ENCODE measurements around the gene CARF.
A peak's percentile ranks its signal among the peaks of the same experiment; 100 is the strongest.

Gene CARF

DNA sequence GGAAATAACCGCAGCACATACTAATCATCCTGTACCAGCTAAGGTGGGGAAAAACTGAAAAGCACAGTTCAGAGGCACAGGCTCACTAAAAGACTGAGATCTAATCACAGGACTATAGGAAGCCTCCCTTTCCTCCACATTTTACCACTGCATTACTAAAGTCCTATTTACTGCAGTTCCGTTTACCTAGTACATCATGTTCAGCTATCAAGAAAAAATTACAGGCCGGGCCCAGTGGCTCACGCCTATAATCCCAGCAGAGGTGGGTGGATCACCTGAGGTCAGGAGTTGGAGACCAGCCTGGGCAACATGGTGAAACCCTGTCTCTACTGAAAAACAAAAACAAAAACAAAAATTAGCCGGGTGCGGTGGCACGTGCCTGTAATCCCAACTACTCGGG is 91.6 kb downstream of the CARF start:
- H3K36me3 ChIP-seq (ENCODE audit: control insufficient read depth, insufficient read depth, low read length) = no peaks in the 10 kb centered on the region
- no peaks in the 10 kb centered on the region for H3K27me3 ChIP-seq (replicated peaks; ENCODE audit: control insufficient read depth, insufficient read depth, low read length)
- no peak overlapping the region for H3K4me3 ChIP-seq (replicated peaks; ENCODE audit: low read depth, low read length)
- DNase-seq (ENCODE audit: extremely low read depth, insufficient read length) = no peak
- no peak for TF ChIP-seq CTCF (IDR thresholded peaks at IDR 0.05; ENCODE audit: insufficient read depth, low read length, poor library complexity, severe bottlenecking)

- peak within 1 kb of the TSS; percentile 68 for H3K4me3 ChIP-seq (replicated peaks; ENCODE audit: low read depth, low read length)
- no peaks in the 10 kb centered on the region for H3K27me3 ChIP-seq (replicated peaks; ENCODE audit: control insufficient read depth, insufficient read depth, low read length)
- no peak for TF ChIP-seq CTCF (IDR thresholded peaks at IDR 0.05; ENCODE audit: insufficient read depth, low read length, poor library complexity, severe bottlenecking)
- H3K36me3 ChIP-seq (ENCODE audit: control insufficient read depth, insufficient read depth, low read length) = no peaks in the 10 kb centered on the region
- peak; percentile 99 for DNase-seq (ENCODE audit: extremely low read depth, insufficient read length)
Measured at GRCh38 chr2:203014456-203015199, 102.6 kb downstream of the CARF start, which contains the start of gene NBEAL1. TSS of gene NBEAL1 (plus strand) at chr2:203014875. CDS start at chr2:203016385, 1,510 bp downstream.

- DNase-seq (ENCODE audit: extremely low read depth, insufficient read length) = no peak
- H3K36me3 ChIP-seq (ENCODE audit: control insufficient read depth, insufficient read depth, low read length) = no peaks in the 10 kb centered on the region
- H3K4me3 ChIP-seq (replicated peaks; ENCODE audit: low read depth, low read length) = no peak overlapping the region
- TF ChIP-seq CTCF (IDR thresholded peaks at IDR 0.05; ENCODE audit: insufficient read depth, low read length, poor library complexity, severe bottlenecking) = no peak
- no peaks in the 10 kb centered on the region for H3K27me3 ChIP-seq (replicated peaks; ENCODE audit: control insufficient read depth, insufficient read depth, low read length)
Measured at GRCh38 chr2:203016716-203017115, 104.6 kb downstream of the CARF start.

- Histone ChIP-seq H3K4me3 (replicated peaks; ENCODE audit: low read depth, low read length) (no peak overlapping the region), H3K36me3 (ENCODE audit: control insufficient read depth, insufficient read depth, low read length) (no peaks in the 10 kb centered on the region), H3K27me3 (replicated peaks; ENCODE audit: control insufficient read depth, insufficient read depth, low read length) (no peaks in the 10 kb centered on the region)
- TF ChIP-seq CTCF (IDR thresholded peaks at IDR 0.05; ENCODE audit: insufficient read depth, low read length, poor library complexity, severe bottlenecking) = no peak
- DNase-seq (ENCODE audit: extremely low read depth, insufficient read length) = peak; percentile 20
Measured at GRCh38 chr2:203018181-203018580, 106.1 kb downstream of the CARF start.

DNA sequence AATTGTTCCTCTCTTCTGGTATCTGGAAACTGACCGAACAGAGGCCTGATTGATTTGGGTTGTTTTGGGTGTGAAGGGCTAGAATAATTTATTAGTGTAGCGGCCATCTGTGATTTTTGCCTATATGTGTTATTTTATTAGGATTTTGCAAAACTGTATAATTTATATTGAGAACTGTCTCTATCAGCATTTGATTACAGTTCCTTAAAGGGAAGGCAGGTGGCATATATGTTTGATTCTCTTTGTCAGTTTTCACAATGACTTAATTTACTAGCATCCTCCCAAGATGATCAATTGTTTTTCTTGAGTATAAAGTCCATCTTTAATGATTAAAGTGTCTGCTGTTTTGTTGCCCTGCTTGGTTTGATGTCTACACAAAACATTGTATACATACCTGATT is 107.1 kb downstream of the CARF start:
- no peak for DNase-seq (ENCODE audit: extremely low read depth, insufficient read length)
- H3K27me3 ChIP-seq (replicated peaks; ENCODE audit: control insufficient read depth, insufficient read depth, low read length) = no peaks in the 10 kb centered on the region
- no peak for TF ChIP-seq CTCF (IDR thresholded peaks at IDR 0.05; ENCODE audit: insufficient read depth, low read length, poor library complexity, severe bottlenecking)
- H3K36me3 ChIP-seq (ENCODE audit: control insufficient read depth, insufficient read depth, low read length) = no peaks in the 10 kb centered on the region
- no peak overlapping the region for H3K4me3 ChIP-seq (replicated peaks; ENCODE audit: low read depth, low read length)
